Ovary (tissue), 9 donors: ENCODE data around the gene PLA2G4F. TPM values are rescaled to one million over a fixed set of nuclear protein-coding genes. Genes with fewer than 3 reads are reported as not detected.

Source experiments
- DNase-seq, 5 donors: peaks; one replicate each; pipeline ENCODE4 v3.0.0-alpha.2; 2019 to 2020
- H3K27ac ChIP-seq, 2 donors: fragments of 200-600 bp; one replicate each; pipeline versions ENCODE4 v1.5.1 to v1.8.0; 2019 to 2022
- H3K27me3 ChIP-seq: fragments of 200-600 bp; one replicate; pipeline ENCODE4 v1.8.0; 2022
- H3K36me3 ChIP-seq: fragments of 200-600 bp; sonication (generic); one replicate; pipeline ENCODE4 v1.5.1; 2019
- H3K4me1 ChIP-seq: one replicate; pipeline ENCODE4 v1.8.1; 2013; ENCODE audit warnings: mild to moderate bottlenecking, moderate library complexity; ENCODE audit not compliant: insufficient read depth
- H3K4me3 ChIP-seq: fragments of 200-600 bp; sonication (generic); one replicate; pipeline ENCODE4 v1.5.1; 2017
- H3K9me3 ChIP-seq, 2 donors: fragments of 200-600 bp in 1 of 2; sonication (generic) in 1 of 2; one replicate each; pipeline versions ENCODE4 v1.5.1 to v1.8.1; 2013 to 2019; ENCODE audit warnings: mild to moderate bottlenecking in 1 of 2, moderate library complexity in 1 of 2
- EP300 ChIP-seq: sonication (generic); formaldehyde crosslinking; IDR thresholded peaks from one replicate; pipeline ENCODE4 v1.6.1; 2017; ENCODE audit warnings: antibody characterized with exemption
- POLR2A ChIP-seq: fragments of 450-650 bp; IDR thresholded peaks from one replicate; pipeline ENCODE4 v1.6.1; 2017; ENCODE audit warnings: antibody characterized with exemption, mild to moderate bottlenecking, moderate library complexity
- WGBS, 3 donors: extraction: QIAGEN DNeasy Blood & Tissue Kit in 1 of 3; methylation state at CpG; one replicate each; pipeline versions ENCODE4 v1.1.5 to v1.1.7; 2013 to 2017; 5-methylcytosine and 5-hydroxymethylcytosine counted together
- intact Hi-C, 4 donors: fragments of 100-400 bp; cut with DNase I; formaldehyde crosslinking; loops; one replicate each; pipeline versions ENCODE4 v1.11.0 to v1.15.1; 2022 to 2023
- polyA plus RNA-seq, 2 donors: library from polyadenylated mRNA; stranded (reverse); fragments of 200-250 nt in 1 of 2; fragments of 350-450 nt in 1 of 2; fragmentation: Illumina TruSeq in 1 of 2; extraction: RNeasy Lipid Tissue Mini Kit (QIAGEN cat#74804) in 1 of 2; gene quantifications; one replicate each; pipeline ENCODE4 v1.2.3, GENCODE V29; 2013 to 2014
- total RNA-seq, 7 donors: library from RNA; depleted of rRNA in 2 of 7; stranded (reverse); fragments of >200 nt in 2 of 7; fragmentation: NEBNext Ultra II Directional in 3 of 7; extraction: Animal tissue kit (Norgen Biotek cat#: 25700) in 3 of 7; gene quantifications; one replicate each; pipeline versions ENCODE4 v1.1.0 to v1.2.4, GENCODE V29; 2016 to 2023
- TF ChIP-seq, protein P1 (sequence below), 3 donors: fragments of 450-650 bp in 2 of 3; fragments of 200-600 bp in 1 of 3; IDR thresholded peaks; one replicate each; pipeline versions ENCODE4 v1.5.1 to v1.8.0; 2016 to 2022; ENCODE audit warnings: antibody characterized with exemption in 3 of 3, mild to moderate bottlenecking in 1 of 3
- donor health status: DM: no; HTN: no; CAD: no; lungs with moderate emphysema.
- donor health status: DM: no; HTN: no; CAD: no.
- donor health status: Bipolar disorder and iron deficiency.
- donor health status: DM: yes; HTN: yes; CAD: no.
- donor health status: DM: no; HTN: no; CAD: no.
- donor health status: DM: yes; HTN: yes; CAD: no.

PLA2G4F gene
- total and polyA plus RNA-seq, 9 donors: 0.07 to 0.23 (median 0.17) TPM; not detected in 5

DNA sequence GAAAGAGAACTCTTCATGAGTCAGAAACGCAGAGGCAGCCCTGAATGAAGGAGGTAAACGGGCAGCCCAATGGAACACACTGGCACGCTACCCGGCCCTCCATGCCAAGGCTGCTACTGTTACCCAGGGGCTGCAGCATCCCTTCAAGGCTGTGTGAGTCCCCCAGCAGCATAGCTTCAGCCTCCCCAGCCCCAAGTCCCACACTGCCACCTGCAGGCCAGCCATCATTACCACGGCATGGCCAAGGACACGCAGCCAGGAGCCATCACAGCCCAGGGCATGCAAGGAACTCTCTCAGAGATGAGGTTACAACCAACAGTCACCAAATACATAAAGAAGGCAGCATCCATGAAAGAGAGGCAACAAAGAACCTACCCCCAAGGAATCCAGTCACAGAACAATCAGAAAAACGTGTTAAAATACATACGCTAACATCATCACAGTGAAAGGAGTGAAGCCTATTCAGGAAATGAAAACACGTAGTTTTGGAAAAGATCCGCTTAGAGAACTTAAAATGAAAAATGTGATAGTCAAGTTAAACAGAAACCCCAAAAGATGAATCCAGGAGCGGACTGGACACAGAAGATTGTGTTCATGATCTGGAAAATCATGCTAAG lies 22.4 kb downstream of the PLA2G4F start:
- H3K4me3 ChIP-seq: no peak overlapping the region
- H3K36me3 ChIP-seq: no peaks in the 10 kb centered on the region
- 65 to 66% (median 65%) methylated on average over 11 of the region's 11 CpGs for WGBS, 3 donors
- TF ChIP-seq POLR2A: no peak
- TF ChIP-seq, protein P1, sequence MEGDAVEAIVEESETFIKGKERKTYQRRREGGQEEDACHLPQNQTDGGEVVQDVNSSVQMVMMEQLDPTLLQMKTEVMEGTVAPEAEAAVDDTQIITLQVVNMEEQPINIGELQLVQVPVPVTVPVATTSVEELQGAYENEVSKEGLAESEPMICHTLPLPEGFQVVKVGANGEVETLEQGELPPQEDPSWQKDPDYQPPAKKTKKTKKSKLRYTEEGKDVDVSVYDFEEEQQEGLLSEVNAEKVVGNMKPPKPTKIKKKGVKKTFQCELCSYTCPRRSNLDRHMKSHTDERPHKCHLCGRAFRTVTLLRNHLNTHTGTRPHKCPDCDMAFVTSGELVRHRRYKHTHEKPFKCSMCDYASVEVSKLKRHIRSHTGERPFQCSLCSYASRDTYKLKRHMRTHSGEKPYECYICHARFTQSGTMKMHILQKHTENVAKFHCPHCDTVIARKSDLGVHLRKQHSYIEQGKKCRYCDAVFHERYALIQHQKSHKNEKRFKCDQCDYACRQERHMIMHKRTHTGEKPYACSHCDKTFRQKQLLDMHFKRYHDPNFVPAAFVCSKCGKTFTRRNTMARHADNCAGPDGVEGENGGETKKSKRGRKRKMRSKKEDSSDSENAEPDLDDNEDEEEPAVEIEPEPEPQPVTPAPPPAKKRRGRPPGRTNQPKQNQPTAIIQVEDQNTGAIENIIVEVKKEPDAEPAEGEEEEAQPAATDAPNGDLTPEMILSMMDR (IDR thresholded peaks at IDR 0.05): no peak
- no peak for TF ChIP-seq EP300
- DNase-seq: no peak
- no peaks in the 10 kb centered on the region for H3K4me1 ChIP-seq
- H3K9me3 ChIP-seq: no peaks in the 10 kb centered on the region
- intact Hi-C loops: no loop called here
- H3K27ac ChIP-seq: no peak overlapping the region
- H3K27me3 ChIP-seq: no peaks in the 10 kb centered on the region

- H3K4me3 ChIP-seq: no peak overlapping the region
- 71 to 85% (median 76%) methylated on average over 4 of the region's 4 CpGs for WGBS, 3 donors
- H3K27me3 ChIP-seq: no peaks in the 10 kb centered on the region
- intact Hi-C loops: no loop called here
- no peak overlapping the region for H3K27ac ChIP-seq
- TF ChIP-seq, protein P1 (IDR thresholded peaks at IDR 0.05): no peak
- no peak for TF ChIP-seq EP300
- TF ChIP-seq POLR2A: no peak
- no peaks in the 10 kb centered on the region for H3K9me3 ChIP-seq
- H3K36me3 ChIP-seq: no peaks in the 10 kb centered on the region
- no peak for DNase-seq
- no peaks in the 10 kb centered on the region for H3K4me1 ChIP-seq
Observed at GRCh38 chr15:42133356-42133755, 23.1 kb downstream of the PLA2G4F start.

- TF ChIP-seq POLR2A (no peak), EP300 (no peak)
- TF ChIP-seq, protein P1 (IDR thresholded peaks at IDR 0.05): no peak
- H3K27me3 ChIP-seq: no peaks in the 10 kb centered on the region
- DNase-seq: no peak
- no peak overlapping the region for H3K27ac ChIP-seq
- no peaks in the 10 kb centered on the region for H3K36me3 ChIP-seq
- WGBS, 3 donors: 69 to 77% (median 70%) methylated on average over 9 of the region's 9 CpGs
- H3K4me3 ChIP-seq: no peak overlapping the region
- no peaks in the 10 kb centered on the region for H3K4me1 ChIP-seq
- intact Hi-C loops: no loop called here
- H3K9me3 ChIP-seq: no peaks in the 10 kb centered on the region
Observed at GRCh38 chr15:42131826-42132806, 24.3 kb downstream of the PLA2G4F start.

- TF ChIP-seq, protein P1 (IDR thresholded peaks at IDR 0.05): no peak
- TF ChIP-seq POLR2A (no peak), EP300 (no peak)
- H3K4me3 ChIP-seq: no peak overlapping the region
- intact Hi-C loops: no loop called here
- DNase-seq: no peak
- 85 to 97% (median 91%) methylated on average over 1 of the region's 1 CpG for WGBS, 3 donors
- no peaks in the 10 kb centered on the region for H3K27me3 ChIP-seq
- no peak overlapping the region for H3K27ac ChIP-seq
- no peaks in the 10 kb centered on the region for H3K36me3 ChIP-seq
- H3K4me1 ChIP-seq: no peaks in the 10 kb centered on the region
- no peaks in the 10 kb centered on the region for H3K9me3 ChIP-seq
Observed at GRCh38 chr15:42131006-42131405, 25.4 kb downstream of the PLA2G4F start.
